ENCODE results near the gene TMEM209.

DNA sequence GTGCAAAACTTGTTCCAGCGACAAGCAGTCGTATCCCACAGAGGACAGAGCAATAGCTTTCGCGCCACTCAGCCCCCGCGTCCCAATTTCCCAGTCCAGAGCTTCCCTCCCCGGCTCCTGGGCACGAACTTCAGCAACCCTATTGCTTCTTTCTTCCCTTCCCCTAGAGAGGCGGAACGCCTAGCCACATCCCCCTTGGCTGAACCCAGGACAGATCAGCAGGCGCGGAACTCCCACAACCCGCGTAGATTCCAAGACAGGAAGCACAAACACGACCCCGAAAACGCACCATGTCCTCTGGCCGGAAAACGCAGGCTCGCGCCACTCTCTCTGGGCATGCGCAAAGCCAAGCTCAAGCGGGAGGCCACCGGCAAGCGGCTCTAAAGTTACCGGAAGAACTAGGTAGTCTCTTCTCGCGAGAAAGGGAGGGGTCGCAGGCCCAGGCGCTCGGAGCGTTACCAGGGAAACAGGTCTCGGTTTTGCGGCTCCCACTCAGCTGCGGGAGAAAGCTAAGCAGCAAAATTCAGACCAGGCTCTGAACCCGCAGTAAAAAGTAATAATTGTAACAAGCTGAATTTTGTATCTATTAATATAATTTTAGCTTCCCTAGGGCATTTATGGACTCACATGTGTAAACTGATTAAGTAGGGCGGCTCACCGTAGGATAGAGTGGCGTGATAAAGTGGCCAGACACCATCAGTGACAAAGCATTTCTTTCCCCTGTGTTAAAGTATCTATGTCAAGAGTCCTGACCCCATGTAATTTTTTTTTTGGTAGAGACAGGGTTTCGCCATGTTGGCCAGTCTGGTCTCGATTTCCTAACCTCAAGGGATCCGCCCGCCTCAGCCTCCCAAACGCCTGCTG lies at the start of gene TMEM209:
- TF ChIP-seq, protein P1, sequence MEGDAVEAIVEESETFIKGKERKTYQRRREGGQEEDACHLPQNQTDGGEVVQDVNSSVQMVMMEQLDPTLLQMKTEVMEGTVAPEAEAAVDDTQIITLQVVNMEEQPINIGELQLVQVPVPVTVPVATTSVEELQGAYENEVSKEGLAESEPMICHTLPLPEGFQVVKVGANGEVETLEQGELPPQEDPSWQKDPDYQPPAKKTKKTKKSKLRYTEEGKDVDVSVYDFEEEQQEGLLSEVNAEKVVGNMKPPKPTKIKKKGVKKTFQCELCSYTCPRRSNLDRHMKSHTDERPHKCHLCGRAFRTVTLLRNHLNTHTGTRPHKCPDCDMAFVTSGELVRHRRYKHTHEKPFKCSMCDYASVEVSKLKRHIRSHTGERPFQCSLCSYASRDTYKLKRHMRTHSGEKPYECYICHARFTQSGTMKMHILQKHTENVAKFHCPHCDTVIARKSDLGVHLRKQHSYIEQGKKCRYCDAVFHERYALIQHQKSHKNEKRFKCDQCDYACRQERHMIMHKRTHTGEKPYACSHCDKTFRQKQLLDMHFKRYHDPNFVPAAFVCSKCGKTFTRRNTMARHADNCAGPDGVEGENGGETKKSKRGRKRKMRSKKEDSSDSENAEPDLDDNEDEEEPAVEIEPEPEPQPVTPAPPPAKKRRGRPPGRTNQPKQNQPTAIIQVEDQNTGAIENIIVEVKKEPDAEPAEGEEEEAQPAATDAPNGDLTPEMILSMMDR (IDR thresholded peaks at IDR 0.05) = no peak
- TF ChIP-seq EZH2phosphoT487 (IDR thresholded peaks at IDR 0.05) (no peak), EZH2 (IDR thresholded peaks at IDR 0.05) (no peak)
